IgD-negative memory B cell (primary cell): ENCODE measurements around the gene ZXDC. TPM values are rescaled to one million over a fixed set of nuclear protein-coding genes. Genes with fewer than 3 reads are reported as not detected.

ENCODE experiments used
- H3K27ac Mint-ChIP-seq, 3 donors: one replicate each; pipeline ENCODE4 v1.8.0; 2020 to 2022; ENCODE audit warnings: mild to moderate bottlenecking in 3 of 3, mixed read lengths in 3 of 3, moderate library complexity in 1 of 3
- H3K27me3 Mint-ChIP-seq: one replicate; pipeline ENCODE4 v1.8.0; 2021; ENCODE audit warnings: mixed read lengths
- H3K36me3 Mint-ChIP-seq: one replicate; pipeline ENCODE4 v1.8.0; 2020; ENCODE audit warnings: mild to moderate bottlenecking, mixed read lengths
- H3K4me1 Mint-ChIP-seq, 3 donors: one replicate each; pipeline ENCODE4 v1.8.0; 2020 to 2022; ENCODE audit warnings: mixed read lengths in 3 of 3, mild to moderate bottlenecking in 1 of 3
- H3K4me3 Mint-ChIP-seq, 4 donors: one replicate each; pipeline ENCODE4 v1.8.0; 2020 to 2022; ENCODE audit warnings: mild to moderate bottlenecking in 4 of 4, mixed read lengths in 4 of 4, moderate library complexity in 3 of 4
- H3K9me3 Mint-ChIP-seq, 3 donors: one replicate each; pipeline ENCODE4 v1.8.0; 2020 to 2021; ENCODE audit warnings: mixed read lengths in 3 of 3, mild to moderate bottlenecking in 1 of 3
- polyA plus RNA-seq: library from polyadenylated mRNA; unstranded; fragments of 300-500 nt; fragmentation: Illumina TruSeq; gene quantifications from one replicate; pipeline ENCODE4 v1.2.3, GENCODE V29; 2021

Gene ZXDC
- polyA plus RNA-seq, 1 donor from 2014 or later = 9.1 TPM

DNA sequence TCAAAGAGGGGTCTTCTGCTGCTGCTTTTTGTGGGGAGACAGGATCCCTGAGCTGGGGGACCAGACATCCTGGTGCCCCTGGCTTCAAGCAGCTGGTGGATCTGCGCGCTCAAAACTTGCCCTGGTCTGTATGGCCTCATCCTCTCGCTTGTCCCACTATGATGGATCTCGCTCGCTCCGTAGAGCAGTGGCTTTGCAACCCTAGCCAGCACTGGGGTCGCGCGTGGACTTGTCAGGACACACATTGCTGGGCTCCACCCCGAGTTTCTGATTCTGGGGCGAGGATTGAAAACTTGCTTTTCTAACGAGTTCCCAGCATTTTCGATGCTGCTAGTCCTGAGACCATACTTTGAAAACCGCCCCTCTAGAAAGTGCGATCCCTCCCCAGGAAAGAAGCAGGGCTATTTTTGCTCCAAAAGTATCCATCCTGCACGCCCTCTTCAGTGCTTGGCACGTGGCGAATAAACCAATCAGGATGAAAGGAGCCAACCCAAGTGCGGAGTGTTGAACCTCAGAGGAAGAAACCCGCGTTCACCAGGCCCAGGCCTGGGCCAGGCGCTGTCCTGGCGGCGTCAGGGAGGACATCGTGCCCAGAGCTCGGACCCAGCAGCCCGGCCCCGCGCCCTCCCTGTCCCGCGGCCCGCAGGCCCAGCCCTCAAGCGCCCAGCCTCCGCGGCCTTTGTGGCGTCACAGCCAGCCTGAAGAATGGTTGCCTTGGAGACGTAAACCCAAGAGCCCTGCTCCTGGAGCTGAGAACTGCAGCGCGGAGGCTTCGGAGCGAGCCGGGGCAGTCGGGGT is 81.3 kb downstream of the ZXDC start, which contains the start of gene CFAP100:
Gene CFAP100 (plus strand): TSS at position 731 of the 798 bp plus-strand sequence. CDS start 1,092 bp downstream, outside the sequence.
- Mint-ChIP-seq H3K4me1 (peaks cover 3 to 8% (median 6%) of the 10 kb centered on the region in 3 donors), H3K9me3 (peaks cover 0 to 4% (median 4%) of the 10 kb centered on the region in 3 donors), H3K4me3 (no peak within 1 kb of the TSS), H3K36me3 (no peaks in the 10 kb centered on the region), H3K27ac (no peak within 1 kb of the TSS), H3K27me3 (peaks cover 28% of the 10 kb centered on the region)

DNA sequence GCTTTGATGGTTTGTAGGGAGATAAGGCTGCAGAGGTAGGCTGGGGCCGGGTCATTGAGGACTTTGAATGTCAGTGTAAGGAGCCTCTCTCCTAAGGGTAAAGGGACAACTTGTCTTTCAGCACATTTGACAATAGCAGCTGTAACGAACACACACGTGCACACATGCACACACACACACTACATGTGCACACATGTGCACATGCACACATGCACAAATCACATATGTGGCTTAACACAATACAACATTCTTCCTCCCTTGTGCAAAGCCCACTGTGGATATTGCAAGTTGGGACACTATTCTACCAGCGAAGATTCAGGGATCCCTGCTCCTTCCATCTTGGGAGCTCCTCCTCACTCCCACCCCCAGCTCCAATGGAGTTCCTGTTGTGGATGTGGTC is 82.1 kb downstream of the ZXDC start:
- Mint-ChIP-seq H3K4me1 (peaks cover 3 to 8% (median 6%) of the 10 kb centered on the region in 3 donors), H3K36me3 (no peaks in the 10 kb centered on the region), H3K27ac (no peak overlapping the region), H3K27me3 (peaks cover 31% of the 10 kb centered on the region), H3K4me3 (no peak overlapping the region), H3K9me3 (peaks cover 0 to 4% (median 0%) of the 10 kb centered on the region in 3 donors)

DNA sequence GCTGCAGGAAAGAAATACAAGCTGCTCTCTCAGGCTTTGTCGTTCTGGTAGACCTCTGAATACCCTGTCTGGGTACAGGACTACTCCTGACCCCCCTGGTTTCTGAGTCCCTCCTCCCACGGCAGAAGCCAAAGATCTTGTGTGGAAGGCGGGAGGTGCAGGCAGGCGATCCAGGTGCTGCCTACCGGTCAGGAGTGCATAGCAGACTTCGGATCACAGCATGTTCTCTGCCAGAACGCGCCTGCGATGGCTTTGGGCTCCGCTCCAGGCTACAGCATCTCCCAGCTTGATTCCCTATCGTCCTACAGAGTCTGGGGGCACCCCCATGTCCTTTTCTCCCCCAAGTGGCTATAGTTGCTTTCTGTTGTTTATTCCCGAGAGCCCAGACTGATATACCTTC is 83.4 kb downstream of the ZXDC start:
- Mint-ChIP-seq H3K4me3 (no peak overlapping the region), H3K36me3 (no peaks in the 10 kb centered on the region), H3K9me3 (peaks cover 0 to 2% (median 0%) of the 10 kb centered on the region in 3 donors), H3K27ac (no peak overlapping the region), H3K4me1 (peaks cover 3 to 8% (median 6%) of the 10 kb centered on the region in 3 donors), H3K27me3 (peaks cover 38% of the 10 kb centered on the region)

DNA sequence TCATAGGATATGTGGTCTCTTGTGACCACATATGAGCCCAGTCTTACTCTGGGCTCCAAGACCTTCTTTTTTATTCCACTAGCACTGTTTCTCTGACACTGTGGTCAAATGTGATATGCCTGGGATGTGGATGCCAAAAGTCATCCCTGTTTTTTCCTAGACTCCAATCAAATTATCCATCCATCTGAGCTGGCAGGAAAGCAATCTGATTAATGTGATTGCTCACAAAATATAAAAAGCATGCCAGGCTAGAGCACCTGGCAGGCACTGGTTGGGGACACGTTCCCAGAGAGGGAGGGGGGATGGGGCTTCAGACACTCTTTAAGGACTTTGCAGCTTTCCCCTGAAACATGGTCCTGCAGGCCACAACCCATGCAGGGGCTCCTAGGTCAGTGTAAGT is 84.1 kb downstream of the ZXDC start:
- H3K4me3 Mint-ChIP-seq = no peak overlapping the region
- H3K4me1 Mint-ChIP-seq = peaks cover 3 to 11% (median 6%) of the 10 kb centered on the region in 3 donors
- peaks cover 38% of the 10 kb centered on the region for H3K27me3 Mint-ChIP-seq
- peaks cover 0 to 2% (median 0%) of the 10 kb centered on the region in 3 donors for H3K9me3 Mint-ChIP-seq
- no peaks in the 10 kb centered on the region for H3K36me3 Mint-ChIP-seq
- H3K27ac Mint-ChIP-seq = peak overlapping the region in 1 of 3 donors; percentile 6

DNA sequence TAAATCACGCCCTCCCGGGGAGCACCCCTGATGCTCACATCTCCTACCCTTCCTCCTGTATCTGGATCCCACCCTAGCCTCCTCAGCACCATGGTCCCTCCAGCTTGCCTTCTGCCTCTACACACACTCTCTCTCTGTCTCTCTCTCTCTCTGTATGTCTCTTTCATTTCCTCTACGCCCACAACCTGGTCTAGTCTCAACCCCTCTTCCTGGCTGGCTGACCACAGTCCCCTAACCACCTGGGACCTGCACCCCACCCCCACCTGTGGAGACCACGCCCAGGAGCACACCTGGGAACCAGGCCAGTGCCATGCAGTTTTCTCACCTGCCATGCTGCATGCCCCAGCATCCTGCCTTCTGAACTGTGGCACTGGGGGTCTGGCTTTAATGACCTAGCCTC is 84.9 kb downstream of the ZXDC start:
- no peak overlapping the region for H3K4me3 Mint-ChIP-seq
- H3K9me3 Mint-ChIP-seq = peaks cover 0 to 2% (median 0%) of the 10 kb centered on the region in 3 donors
- no peak overlapping the region for H3K27ac Mint-ChIP-seq
- no peaks in the 10 kb centered on the region for H3K36me3 Mint-ChIP-seq
- peaks cover 3 to 13% (median 6%) of the 10 kb centered on the region in 3 donors for H3K4me1 Mint-ChIP-seq
- peaks cover 38% of the 10 kb centered on the region for H3K27me3 Mint-ChIP-seq

DNA sequence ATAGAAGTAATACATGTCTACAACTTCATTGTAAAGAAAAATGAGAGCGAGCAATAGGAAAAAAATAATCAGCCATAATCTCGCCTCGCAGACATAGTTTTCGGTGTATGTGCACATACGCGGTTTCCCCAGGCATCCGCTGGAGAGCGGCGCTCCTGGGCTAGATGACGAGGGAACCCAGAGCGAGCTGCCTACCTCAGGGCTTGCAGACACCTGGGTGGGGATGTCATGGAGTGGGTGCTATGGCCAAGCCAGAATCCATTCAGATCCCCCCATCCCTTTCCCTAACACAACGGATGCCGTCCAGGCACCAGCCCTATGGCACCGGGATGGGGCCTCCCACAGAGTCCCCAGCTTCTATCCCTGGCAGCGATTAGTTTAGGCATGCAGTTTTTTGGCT is 85.5 kb downstream of the ZXDC start:
- H3K27me3 Mint-ChIP-seq = peaks cover 34% of the 10 kb centered on the region
- H3K27ac Mint-ChIP-seq = no peak overlapping the region
- H3K36me3 Mint-ChIP-seq = no peaks in the 10 kb centered on the region
- H3K4me3 Mint-ChIP-seq = no peak overlapping the region
- H3K9me3 Mint-ChIP-seq = peaks cover 0 to 2% (median 0%) of the 10 kb centered on the region in 3 donors
- peaks cover 3 to 13% (median 6%) of the 10 kb centered on the region in 3 donors for H3K4me1 Mint-ChIP-seq

DNA sequence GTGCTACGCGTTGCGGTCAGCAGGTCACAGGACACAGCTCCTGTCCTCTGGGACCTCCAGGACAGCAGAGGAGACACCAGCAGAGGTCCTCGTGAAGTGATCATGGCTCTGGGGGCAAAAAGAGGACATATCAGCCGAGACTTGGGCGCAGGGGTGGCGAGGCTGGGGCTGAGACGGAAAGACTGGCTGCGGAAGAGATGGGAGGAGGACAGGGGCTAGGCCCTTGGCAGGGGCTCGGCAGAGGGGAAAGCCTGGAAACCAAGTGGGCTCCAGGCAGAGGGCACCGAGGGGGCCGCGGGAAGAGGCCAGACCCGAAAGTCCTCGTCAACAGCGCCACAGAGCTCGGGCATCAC is 85.9 kb downstream of the ZXDC start:
- Mint-ChIP-seq H3K36me3 (no peaks in the 10 kb centered on the region), H3K4me3 (peak overlapping the region in 1 of 4 donors; percentile 74), H3K27me3 (peaks cover 34% of the 10 kb centered on the region), H3K27ac (peak overlapping the region in 2 of 3 donors; percentile 21 to 62), H3K9me3 (peaks cover 0 to 2% (median 0%) of the 10 kb centered on the region in 3 donors), H3K4me1 (peaks cover 3 to 13% (median 6%) of the 10 kb centered on the region in 3 donors)

DNA sequence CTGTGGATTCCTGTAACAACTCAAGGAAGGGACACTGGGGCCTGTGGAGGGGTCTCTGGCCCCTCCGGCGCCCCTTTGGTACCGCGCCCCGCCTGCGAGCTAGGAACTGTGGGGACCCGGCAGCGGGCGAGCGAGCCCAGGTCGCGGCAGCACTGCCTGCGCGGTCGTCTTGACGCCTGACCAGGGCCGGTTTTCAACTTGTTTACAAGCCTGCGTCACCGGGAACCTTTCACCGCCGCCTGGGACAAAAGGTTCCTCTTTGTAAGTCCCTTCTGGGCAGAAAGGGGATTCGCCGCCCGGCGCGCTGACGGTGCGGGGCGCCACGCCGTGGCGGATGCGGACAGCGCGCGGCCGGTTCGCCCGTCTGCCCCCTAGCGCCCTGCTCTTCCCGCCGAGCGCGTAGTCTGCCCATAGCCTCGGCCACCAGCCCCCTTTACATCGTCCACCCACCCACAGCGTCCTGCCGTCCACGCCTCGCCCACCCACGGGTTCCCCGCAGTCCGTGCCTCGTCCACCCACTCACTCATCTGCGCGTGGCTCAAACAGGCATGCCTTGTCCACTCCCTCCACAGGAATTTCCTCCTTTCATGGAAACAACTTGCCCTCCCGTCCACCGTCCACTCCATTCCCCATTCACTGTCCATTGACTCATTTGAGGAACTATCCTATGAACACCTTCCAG is 86.4 kb downstream of the ZXDC start:
- H3K27ac Mint-ChIP-seq = peak overlapping the region in 1 of 3 donors; percentile 62
- H3K27me3 Mint-ChIP-seq = peaks cover 32% of the 10 kb centered on the region
- peak overlapping the region in 2 of 4 donors; percentile 68 to 81 for H3K4me3 Mint-ChIP-seq

More for the DNA sequence above, 86.4 kb downstream of the ZXDC start:
- Mint-ChIP-seq H3K9me3 (peaks cover 0 to 5% (median 0%) of the 10 kb centered on the region in 3 donors), H3K4me1 (peaks cover 3 to 13% (median 6%) of the 10 kb centered on the region in 3 donors), H3K36me3 (no peaks in the 10 kb centered on the region)

Other genes starting within 250 kb of the ZXDC start
- gene KLF15, start 118.5 kb downstream of the ZXDC start, polyA plus RNA-seq = not detected
- gene CFAP100, start 81.0 kb downstream of the ZXDC start, polyA plus RNA-seq = not detected
- not detected for gene UROC1, start 41.9 kb upstream of the ZXDC start, polyA plus RNA-seq
- not detected for gene CHST13, start 48.3 kb upstream of the ZXDC start, polyA plus RNA-seq
- not detected for gene C3orf22, start 83.0 kb upstream of the ZXDC start, polyA plus RNA-seq
- gene TXNRD3, start 179.2 kb upstream of the ZXDC start, polyA plus RNA-seq = 0.28 TPM
- 16.6 TPM for gene CHCHD6, start 228.3 kb upstream of the ZXDC start, polyA plus RNA-seq